GM12874 (cell line): Measurements from ENCODE around the gene CACNA1H.
"Not testable (repeated sequence)": the region's sequence is repeated elsewhere in the genome, so short reads cannot be mapped to it uniquely, and the experiment has no call there.

Experiments
- TF ChIP-seq, protein P1 (sequence below): IDR thresholded peaks from 2 replicates; pipeline ENCODE4 v1.5.1; 2011; ENCODE audit warnings: low read depth, mild to moderate bottlenecking, control low read depth, low read length, moderate library complexity; ENCODE audit not compliant: insufficient read depth

CACNA1H gene

DNA sequence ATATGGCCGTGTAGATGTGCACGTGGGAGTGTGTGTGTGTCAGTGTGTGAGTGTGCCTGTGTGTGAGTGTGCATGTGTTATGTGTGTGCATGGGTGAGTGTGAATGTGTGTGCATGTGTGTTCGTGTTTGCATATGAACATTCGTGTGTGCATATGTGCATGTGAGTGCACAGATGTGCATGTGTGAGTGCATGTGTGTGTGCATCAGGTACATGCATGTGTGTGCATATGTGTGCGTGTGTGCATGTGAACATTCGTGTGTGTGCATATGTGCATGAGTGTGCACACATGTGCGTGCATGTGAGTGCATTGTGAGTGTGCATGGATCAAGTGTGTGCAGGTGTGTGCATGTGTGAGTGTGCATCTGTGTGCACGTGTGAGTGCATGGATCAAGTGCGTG is 85.1 kb downstream of the CACNA1H start:
- TF ChIP-seq, protein P1, sequence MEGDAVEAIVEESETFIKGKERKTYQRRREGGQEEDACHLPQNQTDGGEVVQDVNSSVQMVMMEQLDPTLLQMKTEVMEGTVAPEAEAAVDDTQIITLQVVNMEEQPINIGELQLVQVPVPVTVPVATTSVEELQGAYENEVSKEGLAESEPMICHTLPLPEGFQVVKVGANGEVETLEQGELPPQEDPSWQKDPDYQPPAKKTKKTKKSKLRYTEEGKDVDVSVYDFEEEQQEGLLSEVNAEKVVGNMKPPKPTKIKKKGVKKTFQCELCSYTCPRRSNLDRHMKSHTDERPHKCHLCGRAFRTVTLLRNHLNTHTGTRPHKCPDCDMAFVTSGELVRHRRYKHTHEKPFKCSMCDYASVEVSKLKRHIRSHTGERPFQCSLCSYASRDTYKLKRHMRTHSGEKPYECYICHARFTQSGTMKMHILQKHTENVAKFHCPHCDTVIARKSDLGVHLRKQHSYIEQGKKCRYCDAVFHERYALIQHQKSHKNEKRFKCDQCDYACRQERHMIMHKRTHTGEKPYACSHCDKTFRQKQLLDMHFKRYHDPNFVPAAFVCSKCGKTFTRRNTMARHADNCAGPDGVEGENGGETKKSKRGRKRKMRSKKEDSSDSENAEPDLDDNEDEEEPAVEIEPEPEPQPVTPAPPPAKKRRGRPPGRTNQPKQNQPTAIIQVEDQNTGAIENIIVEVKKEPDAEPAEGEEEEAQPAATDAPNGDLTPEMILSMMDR = no peak

DNA sequence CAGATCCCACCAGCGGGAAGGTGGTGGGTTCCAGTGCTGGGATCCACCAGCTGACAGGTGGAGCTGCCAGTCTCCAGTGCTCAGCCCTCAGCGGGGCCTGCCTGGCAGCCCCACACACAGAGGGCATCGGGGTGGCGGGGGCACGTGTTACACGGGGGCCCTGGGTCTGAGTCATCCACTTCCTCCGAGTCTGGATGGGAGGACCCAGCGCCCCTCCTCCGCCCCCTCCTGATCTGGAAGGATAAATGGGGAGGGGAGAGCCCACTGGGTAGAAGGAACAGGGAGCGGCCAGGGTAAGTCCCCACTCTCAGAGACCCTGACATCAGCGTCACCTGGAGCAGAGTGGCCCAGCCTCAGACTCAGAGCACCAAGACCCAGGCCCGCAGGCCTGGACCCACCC is 87.5 kb downstream of the CACNA1H start, which contains the start of gene TPSAB1:
TPSAB1 (plus strand) TSS at position 270 of the 400 bp plus-strand sequence. CDS start 234 bp downstream, outside the sequence.
- TF ChIP-seq, protein P1 = not testable (repeated sequence)

DNA sequence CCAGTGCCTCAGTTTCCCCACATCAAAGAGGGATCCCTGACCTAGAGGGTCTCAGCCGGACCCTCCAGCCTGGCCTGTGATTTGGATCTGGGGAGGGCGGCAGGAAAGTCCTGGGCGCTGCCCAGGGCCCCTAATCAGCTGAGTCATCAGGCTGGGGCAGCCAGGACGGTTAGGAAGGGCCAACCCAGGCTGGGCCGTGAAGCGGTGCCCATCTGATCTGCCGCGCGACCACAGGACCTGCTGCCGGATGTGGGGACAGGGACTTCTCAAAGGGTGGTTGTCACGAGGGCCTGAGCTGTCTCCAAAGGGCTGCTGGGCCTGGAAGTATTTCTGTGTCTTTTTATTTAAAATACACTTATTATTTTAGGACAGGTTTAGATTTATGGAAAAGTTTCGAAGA is 92.0 kb downstream of the CACNA1H start:
- TF ChIP-seq, protein P1 = no peak

DNA sequence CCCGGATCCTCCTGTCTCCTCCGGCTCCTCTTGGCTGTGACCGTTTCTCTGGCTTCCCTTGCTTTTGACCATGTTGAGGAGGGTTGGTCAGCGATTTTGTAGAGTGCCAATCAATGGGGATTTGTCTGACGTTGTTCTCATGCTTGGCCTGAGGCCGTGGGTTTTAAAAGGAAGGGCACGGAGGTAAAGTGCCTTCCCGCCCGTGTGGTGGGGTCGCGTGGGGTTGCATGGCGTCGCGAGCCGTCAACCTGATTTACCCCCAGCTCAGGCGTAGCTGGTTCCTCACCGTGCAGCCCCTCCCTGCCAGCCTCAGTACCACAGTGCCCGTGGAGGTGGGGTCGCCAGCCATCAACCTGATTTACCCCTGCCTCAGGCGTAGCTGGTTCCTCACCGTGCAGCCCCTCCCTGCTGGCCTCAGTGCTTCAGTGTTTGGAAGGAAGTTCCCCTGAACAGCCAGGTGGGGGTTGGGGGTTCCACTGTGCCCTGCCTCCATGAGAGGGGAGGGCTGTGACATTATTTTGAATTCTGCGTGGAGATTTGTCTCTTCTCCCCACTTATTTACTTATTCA is 92.6 kb downstream of the CACNA1H start:
- TF ChIP-seq, protein P1 = no peak

DNA sequence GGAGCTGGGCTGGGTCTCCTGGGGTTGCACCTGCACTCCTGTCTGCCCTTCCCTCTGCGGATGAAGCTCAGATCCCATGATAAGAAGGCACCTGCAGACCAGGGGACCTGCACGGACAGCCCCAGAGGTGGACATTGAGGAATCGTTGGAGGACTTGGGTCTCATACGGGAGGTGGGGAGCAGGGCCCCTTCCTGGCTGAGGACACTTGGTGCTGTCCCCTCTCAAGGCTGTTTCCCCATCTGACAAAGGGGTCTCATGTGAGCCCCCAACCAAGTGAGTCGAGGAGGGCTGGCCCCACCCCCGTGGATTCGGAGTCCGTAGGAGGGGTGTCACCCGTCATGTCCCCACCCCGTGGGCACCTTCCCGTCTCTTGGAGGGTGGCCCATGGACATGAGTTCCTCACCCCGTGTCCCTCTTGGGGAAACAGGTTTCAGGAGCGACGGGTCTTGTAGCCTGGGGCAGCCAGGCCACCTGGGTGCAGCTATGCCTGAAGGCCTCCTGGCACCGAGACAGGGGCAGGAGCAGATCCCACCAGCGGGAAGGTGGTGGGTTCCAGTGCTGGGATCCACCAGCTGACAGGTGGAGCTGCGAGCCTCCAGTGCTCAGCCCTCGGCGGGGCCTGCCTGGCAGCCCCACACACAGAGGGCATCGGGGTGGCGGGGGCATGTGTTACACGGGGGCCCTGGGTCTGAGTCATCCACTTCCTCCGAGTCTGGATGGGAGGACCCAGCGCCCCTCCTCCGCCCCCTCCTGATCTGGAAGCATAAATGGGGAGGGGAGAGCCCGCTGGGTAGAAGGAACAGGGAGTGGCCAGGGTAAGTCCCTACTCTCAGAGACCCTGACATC is 102.6 kb downstream of the CACNA1H start, which contains the start of gene TPSD1:
TPSD1 (plus strand) TSS at position 794 of the 847 bp plus-strand sequence. CDS start 212 bp downstream, outside the sequence.
- TF ChIP-seq, protein P1 = not testable (repeated sequence)

DNA sequence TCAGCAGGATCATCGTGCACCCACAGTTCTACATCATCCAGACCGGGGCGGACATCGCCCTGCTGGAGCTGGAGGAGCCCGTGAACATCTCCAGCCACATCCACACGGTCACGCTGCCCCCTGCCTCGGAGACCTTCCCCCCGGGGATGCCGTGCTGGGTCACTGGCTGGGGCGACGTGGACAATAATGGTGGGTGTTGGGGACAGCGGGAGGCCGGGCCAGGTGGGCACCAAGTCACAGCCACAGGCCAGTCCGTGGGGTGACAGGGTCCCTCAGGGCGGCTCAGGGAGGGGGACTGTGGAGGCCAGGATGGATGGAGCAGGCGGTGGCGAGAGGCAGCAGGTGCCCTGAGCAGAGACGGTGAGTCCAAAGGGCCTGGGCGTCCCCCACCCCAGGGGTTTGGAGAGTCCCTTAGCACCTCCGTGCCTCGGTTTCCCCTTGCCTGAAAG is 104.0 kb downstream of the CACNA1H start:
- TF ChIP-seq, protein P1 = no peak

DNA sequence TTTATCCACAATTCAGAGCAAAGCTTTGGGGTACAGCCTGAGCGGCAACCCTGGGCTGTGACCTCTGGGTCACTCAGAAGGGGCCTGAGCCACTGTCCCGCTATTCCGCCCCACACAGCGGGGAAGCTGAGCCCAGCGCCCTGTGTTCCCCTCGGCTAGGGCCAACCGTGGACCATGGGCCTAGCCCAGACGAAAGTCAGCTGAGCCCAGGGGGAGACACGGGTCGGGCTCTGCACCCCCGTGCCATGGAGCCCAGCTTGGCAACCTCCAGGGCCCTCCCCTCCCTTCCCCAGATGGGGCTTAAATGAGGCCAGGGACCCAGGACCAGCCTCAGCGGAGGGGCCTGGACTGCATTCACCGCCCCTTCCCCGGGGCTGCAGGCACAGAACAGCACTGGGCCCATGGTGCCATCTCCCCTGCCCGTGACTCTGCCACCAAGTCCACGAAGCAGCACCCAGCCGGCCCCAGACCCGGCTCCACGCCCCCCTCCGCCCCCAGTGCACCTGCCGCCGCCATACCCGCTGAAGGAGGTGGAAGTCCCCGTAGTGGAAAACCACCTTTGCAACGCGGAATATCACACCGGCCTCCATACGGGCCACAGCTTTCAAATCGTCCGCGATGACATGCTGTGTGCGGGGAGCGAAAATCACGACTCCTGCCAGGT is 104.8 kb downstream of the CACNA1H start:
- TF ChIP-seq, protein P1 = no peak
